GM12878 (cell line): ENCODE measurements around the gene COG2. TPM values are rescaled to one million over a fixed set of nuclear protein-coding genes. Genes with fewer than 3 reads are reported as not detected.

Experiments used
- ATAC-seq: fragments of 200-7000 bp; cut with Tn5 transposase; 3 replicates; pipeline ENCODE4 v1.9.1; 2020; ENCODE audit warnings: mild to moderate bottlenecking, moderate library complexity
- BruUV-seq: library from RNA; stranded (reverse); fragments of 400-500 nt; replicated peaks from 2 replicates; lab custom pipeline; 2021; lab: Mats Ljungman, UMichigan
- CTCF ChIA-PET: fragments of 300-600 bp; sonication (Branson Sonifier 250); formaldehyde crosslinking; extraction: SDS; loops from one replicate; lab custom pipeline; 2021; ENCODE audit warnings: inconsistent platforms; lab: Yijun Ruan, JAX
- POLR2A ChIA-PET: fragments of 350-600 bp; formaldehyde crosslinking; extraction: SDS; loops from one replicate; lab custom pipeline; 2021; ENCODE audit warnings: inconsistent platforms; lab: Charles Lee
- RAD21 ChIA-PET: fragments of 300-600 bp; sonication (Branson Sonifier 250); formaldehyde crosslinking; loops from one replicate; lab custom pipeline; 2023; ENCODE audit warnings: antibody characterized with exemption; ENCODE audit not compliant: unreplicated experiment; lab: Charles Lee
- SMC1A ChIA-PET: fragments of 300-600 bp; sonication (Branson Sonifier 250); formaldehyde crosslinking; loops from one replicate; lab custom pipeline; 2023; ENCODE audit not compliant: unreplicated experiment, uncharacterized antibody; lab: Charles Lee
- DNase-seq: peaks from one replicate; pipeline ENCODE4 v3.0.0-alpha.2; 2011; ENCODE audit warnings: low read depth, low spot score
- FAIRE-seq: peaks from 3 replicates; lab custom pipeline; 2011; peaks lifted over from hg19 to GRCh38; lab: Jason Lieb, UNC
- H2AFZ ChIP-seq: 2 replicates; pipeline ENCODE4 v1.6.0; 2011; ENCODE audit warnings: low read depth, low read length, control low read depth; ENCODE audit not compliant: control insufficient read depth
- H3K27ac ChIP-seq: 2 replicates; pipeline ENCODE4 v1.5.1; 2011; ENCODE audit warnings: control low read depth; ENCODE audit not compliant: control insufficient read depth, insufficient read depth
- H3K27me3 ChIP-seq, 2 experiments: replicated peaks in 1 of 2; 2 replicates each; pipeline versions ENCODE4 v1.6.0 to v1.6.1; 2011; ENCODE audit warnings: low read length in 1 of 2; ENCODE audit not compliant: control insufficient read depth in 2 of 2, insufficient read depth in 2 of 2
- H3K36me3 ChIP-seq, 2 experiments: 2 replicates each; pipeline ENCODE4 v1.5.1; 2011; ENCODE audit warnings: low read length in 1 of 2; ENCODE audit not compliant: control insufficient read depth in 2 of 2, insufficient read depth in 2 of 2
- H3K4me1 ChIP-seq: 2 replicates; pipeline ENCODE4 v1.6.1; 2011; ENCODE audit warnings: mild to moderate bottlenecking, low read length, moderate library complexity, mixed read lengths; ENCODE audit not compliant: control insufficient read depth, insufficient read depth
- H3K4me2 ChIP-seq: 2 replicates; pipeline ENCODE4 v1.6.0; 2011; ENCODE audit warnings: control low read depth; ENCODE audit not compliant: control insufficient read depth, insufficient read depth
- H3K4me3 ChIP-seq: fragments of 200-600 bp; sonication (generic); 2 replicates; pipeline ENCODE4 v1.5.1; 2016
- H3K79me2 ChIP-seq: 2 replicates; pipeline ENCODE4 v1.6.0; 2011; ENCODE audit warnings: low read length; ENCODE audit not compliant: control insufficient read depth, insufficient read depth
- H3K9ac ChIP-seq: 2 replicates; pipeline ENCODE4 v1.8.0; 2011; ENCODE audit warnings: low read length, control low read depth, mixed read lengths; ENCODE audit not compliant: control insufficient read depth, insufficient read depth
- H3K9me3 ChIP-seq: replicated peaks from 3 replicates; pipeline ENCODE4 v1.5.1; 2011; ENCODE audit warnings: mild to moderate bottlenecking, low read length; ENCODE audit not compliant: control insufficient read depth, insufficient read depth
- H4K20me1 ChIP-seq: 2 replicates; pipeline ENCODE4 v1.6.0; 2011; ENCODE audit not compliant: control insufficient read depth, insufficient read depth
- CUX1 ChIP-seq: IDR thresholded peaks from 2 replicates; pipeline ENCODE4 v1.6.1; 2012; ENCODE audit warnings: improper control_type of control experiment, low read depth, low read length; ENCODE audit not compliant: insufficient replicate concordance
- PBX3 ChIP-seq: IDR thresholded peaks from 2 replicates; pipeline ENCODE4 v1.6.1; 2011; ENCODE audit warnings: mild to moderate bottlenecking, low read depth, low read length, moderate library complexity; ENCODE audit not compliant: insufficient replicate concordance
- POLR2AphosphoS2 ChIP-seq: IDR thresholded peaks from 2 replicates; pipeline ENCODE4 v1.6.1; 2011; ENCODE audit warnings: low read depth, mild to moderate bottlenecking, low read length, improper control_type of control experiment, moderate library complexity
- SIX5 ChIP-seq: IDR thresholded peaks from 2 replicates; pipeline ENCODE4 v1.6.1; 2011; ENCODE audit warnings: mild to moderate bottlenecking, low read depth, low read length, moderate library complexity; ENCODE audit not compliant: severe bottlenecking
- SUPT20H ChIP-seq: IDR thresholded peaks from 2 replicates; pipeline ENCODE4 v1.6.1; 2011; ENCODE audit warnings: low read depth, mild to moderate bottlenecking, low read length, moderate library complexity, borderline replicate concordance; ENCODE audit not compliant: control insufficient read depth
- WGBS: methylation state at CpG from one replicate; pipeline ENCODE4 v1.1.6; 2016; ENCODE audit warnings: low lambda C conversion rate; ENCODE audit not compliant: insufficient replicate concordance, insufficient coverage; ENCODE audit errors: missing lambda C conversion rate; 5-methylcytosine and 5-hydroxymethylcytosine counted together
- in situ Hi-C: fragments of 300-500 bp; cut with MboI; formaldehyde crosslinking; loops from 9 replicates; pipeline ENCODE4 v1.14.3; 2018; ENCODE audit warnings: mixed read lengths
- intact Hi-C: fragments of 100-400 bp; cut with micrococcal nuclease; formaldehyde crosslinking; loops from one replicate; pipeline ENCODE4 v1.14.2; 2022; ENCODE audit not compliant: unreplicated experiment
- polyA plus RNA-seq, 11 experiments: library from polyadenylated mRNA; depleted of rRNA in 4 of 11; unstranded in 6 of 11; stranded (reverse) in 5 of 11; fragments of >200 nt; fragmentation: Nextera tagmentation in 4 of 11; fragmentation: Illumina TruSeq in 1 of 11; extraction: Ambion mirVana in 4 of 11; extraction: Trizol in 1 of 11; gene quantifications; 1 replicate in 1 of 11; 2 replicates in 10 of 11; pipeline versions ENCODE4 v1.2.1 to v1.2.3, GENCODE V29; 2011 to 2016; ENCODE audit warnings: inconsistent platforms in 2 of 11, missing spikeins in 2 of 11, low read depth in 1 of 11
- total RNA-seq, 4 experiments: library from RNA; depleted of rRNA in 3 of 4; stranded (reverse); fragments of >200 nt in 3 of 4; fragmentation: Illumina TruSeq in 1 of 4; extraction: Trizol in 1 of 4; gene quantifications; 2 replicates each; pipeline versions ENCODE4 v1.2.1 to v1.2.3, GENCODE V29; 2013 to 2021

The COG2 gene
- total and polyA plus RNA-seq, 10 of the 15 experiments (the other 5 are each of a cell fraction or from before 2014, with no cell fraction given) = 15.0 to 31.5 (median 28.3) TPM

GRCh38 chr1:230701434-230701833, 59.2 kb downstream of the COG2 start:
- no peaks in the 10 kb centered on the region for H3K4me1 ChIP-seq
- CTCF ChIA-PET = no interaction called here
- no peak overlapping the region for H3K27ac ChIP-seq
- no peaks in the 10 kb centered on the region for H3K9me3 ChIP-seq
- H2AFZ ChIP-seq = no peak overlapping the region
- no peak overlapping the region for H3K4me2 ChIP-seq
- no peak overlapping the region for H3K4me3 ChIP-seq
- in situ Hi-C loops = no loop called here
- no peaks in the 10 kb centered on the region for H4K20me1 ChIP-seq
- H3K9ac ChIP-seq = no peak overlapping the region
- 63% methylated on average over 17 of the region's 17 CpGs for WGBS
- RAD21 ChIA-PET = no interaction called here
- no peak for TF ChIP-seq SUPT20H
- H3K79me2 ChIP-seq = no peaks in the 10 kb centered on the region
- no peak for DNase-seq
- no peaks in the 10 kb centered on the region for H3K36me3 ChIP-seq
- ATAC-seq = no peak
- no peak for FAIRE-seq
- intact Hi-C loops = no loop called here
- SMC1A ChIA-PET = no interaction called here
- no TSS peak for BruUV-seq
- peaks cover 0 to 2% of the 10 kb centered on the region in 2 experiments; a peak in 2 of 4 replicates for H3K27me3 ChIP-seq
- POLR2A ChIA-PET = no interaction called here

- in situ Hi-C loops = no loop called here
- H3K4me2 ChIP-seq = no peak overlapping the region
Measured at GRCh38 chr1:230701895-230702768, 59.9 kb downstream of the COG2 start.

More at GRCh38 chr1:230701895-230702768, 59.9 kb downstream of the COG2 start:
- no peak overlapping the region for H3K9ac ChIP-seq
- DNase-seq (no peak), FAIRE-seq (no peak), ATAC-seq (no peak)
- no peak overlapping the region for H3K4me3 ChIP-seq
- H2AFZ ChIP-seq = no peak overlapping the region
- ChIA-PET CTCF (no interaction called here), SMC1A (no interaction called here), POLR2A (no interaction called here), RAD21 (no interaction called here)
- H3K27ac ChIP-seq = no peak overlapping the region
- H3K9me3 ChIP-seq = no peaks in the 10 kb centered on the region
- no TSS peak for BruUV-seq
- no peaks in the 10 kb centered on the region for H4K20me1 ChIP-seq
- H3K79me2 ChIP-seq = no peaks in the 10 kb centered on the region
- H3K27me3 ChIP-seq = peaks cover 0 to 2% of the 10 kb centered on the region in 2 experiments; a peak in 2 of 4 replicates
- H3K4me1 ChIP-seq = no peaks in the 10 kb centered on the region
- intact Hi-C loops = no loop called here
- WGBS = 52% methylated on average over 19 of the region's 19 CpGs
- H3K36me3 ChIP-seq = no peaks in the 10 kb centered on the region
- TF ChIP-seq SIX5 (no peak), POLR2AphosphoS2 (no peak), PBX3 (no peak), CUX1 (no peak)
- TF ChIP-seq, all 136 proteins: peak for 0
